ENCODE measurements around the gene STAB2.

Gene STAB2

DNA sequence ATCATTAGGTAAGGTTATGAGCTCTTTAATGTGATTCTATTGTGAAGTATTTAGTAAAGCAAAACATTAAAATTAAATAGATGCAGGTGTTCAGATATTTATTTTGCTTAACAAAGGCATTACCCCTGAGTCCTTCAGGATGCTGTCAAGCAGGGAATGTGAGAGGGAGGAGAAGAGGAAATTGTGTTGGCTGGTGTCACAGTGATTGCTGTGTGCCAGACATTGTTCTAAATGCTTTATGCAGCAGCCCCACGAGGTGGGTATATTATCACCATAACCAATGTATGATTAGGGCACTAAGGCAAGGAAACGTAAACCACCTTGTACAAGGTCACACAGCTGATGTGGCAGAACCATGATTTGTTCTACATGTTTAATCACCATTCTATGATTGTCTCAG lies 80.1 kb downstream of the STAB2 start:
- no peak overlapping the region for H3K9ac ChIP-seq (ENCODE audit: insufficient read length)
- no peak overlapping the region for H3K27ac ChIP-seq
- no peaks in the 10 kb centered on the region for H3K9me3 ChIP-seq (ENCODE audit: low read depth, low read length)
- no peak overlapping the region for H3K4me3 ChIP-seq
- TF ChIP-seq FOXP2 (optimal IDR thresholded peaks at IDR 0.05; ENCODE audit: control extremely low read depth, extremely low read length, insufficient read depth) (no peak), POLR2AphosphoS5 (IDR thresholded peaks at IDR 0.05; ENCODE audit: borderline replicate concordance, low read depth, low read length) (no peak), EZH2 (IDR thresholded peaks at IDR 0.05) (no peak)
- H3K36me3 ChIP-seq (ENCODE audit: insufficient read depth, low read length) = no peaks in the 10 kb centered on the region
- DNase-seq (ENCODE audit: low read depth, low spot score) = no peak

DNA sequence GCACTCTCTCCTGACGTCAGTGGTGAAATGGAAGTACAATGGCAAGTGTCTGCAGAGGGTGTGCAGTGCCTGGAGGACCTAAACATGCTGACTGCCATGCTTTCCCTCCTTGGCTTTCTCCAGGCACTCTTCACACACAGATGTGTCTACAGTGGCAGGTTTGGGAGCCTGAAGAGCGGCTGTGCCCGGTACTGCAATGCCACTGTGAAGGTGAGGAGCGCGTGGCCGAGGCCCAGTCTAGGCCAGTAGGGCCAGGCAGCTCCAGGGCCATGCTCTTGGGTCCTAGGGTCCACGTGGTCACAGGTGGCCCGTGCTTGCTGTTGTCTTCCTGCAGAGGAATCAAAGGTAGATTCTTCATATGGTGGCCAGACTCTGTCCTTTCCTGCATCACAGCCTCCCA lies 81.4 kb downstream of the STAB2 start:
- H3K36me3 ChIP-seq (ENCODE audit: insufficient read depth, low read length) = no peaks in the 10 kb centered on the region
- TF ChIP-seq FOXP2 (optimal IDR thresholded peaks at IDR 0.05; ENCODE audit: control extremely low read depth, extremely low read length, insufficient read depth) (no peak), EZH2 (IDR thresholded peaks at IDR 0.05) (no peak), POLR2AphosphoS5 (IDR thresholded peaks at IDR 0.05; ENCODE audit: borderline replicate concordance, low read depth, low read length) (no peak)
- H3K9me3 ChIP-seq (ENCODE audit: low read depth, low read length) = no peaks in the 10 kb centered on the region
- H3K9ac ChIP-seq (ENCODE audit: insufficient read length) = no peak overlapping the region
- no peak overlapping the region for H3K4me3 ChIP-seq
- no peak overlapping the region for H3K27ac ChIP-seq
- no peak for DNase-seq (ENCODE audit: low read depth, low spot score)

DNA sequence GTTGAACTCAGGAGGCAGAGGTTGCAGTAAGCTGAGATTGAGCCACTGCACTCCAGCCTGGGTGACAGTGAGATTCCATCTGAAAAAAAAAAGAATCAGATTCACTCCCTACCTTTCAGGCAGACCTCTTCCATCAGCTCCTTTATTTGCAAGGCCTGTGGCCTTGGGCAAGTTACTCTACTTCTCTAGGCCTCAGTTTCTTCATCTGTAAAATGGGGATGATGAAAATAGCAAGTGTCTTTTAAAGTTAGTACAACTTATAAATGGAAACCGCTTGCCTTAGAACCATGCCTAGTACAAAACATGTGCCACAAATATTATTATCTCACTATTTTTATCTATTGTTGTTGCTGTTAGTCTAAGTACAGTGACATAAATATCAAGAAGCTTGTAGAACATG lies 84.3 kb downstream of the STAB2 start:
- H3K9ac ChIP-seq (ENCODE audit: insufficient read length) = no peak overlapping the region
- H3K27ac ChIP-seq = no peak overlapping the region
- no peak for TF ChIP-seq POLR2AphosphoS5 (IDR thresholded peaks at IDR 0.05; ENCODE audit: borderline replicate concordance, low read depth, low read length)
- no peak for TF ChIP-seq FOXP2 (optimal IDR thresholded peaks at IDR 0.05; ENCODE audit: control extremely low read depth, extremely low read length, insufficient read depth)
- no peak for TF ChIP-seq EZH2 (IDR thresholded peaks at IDR 0.05)

DNA sequence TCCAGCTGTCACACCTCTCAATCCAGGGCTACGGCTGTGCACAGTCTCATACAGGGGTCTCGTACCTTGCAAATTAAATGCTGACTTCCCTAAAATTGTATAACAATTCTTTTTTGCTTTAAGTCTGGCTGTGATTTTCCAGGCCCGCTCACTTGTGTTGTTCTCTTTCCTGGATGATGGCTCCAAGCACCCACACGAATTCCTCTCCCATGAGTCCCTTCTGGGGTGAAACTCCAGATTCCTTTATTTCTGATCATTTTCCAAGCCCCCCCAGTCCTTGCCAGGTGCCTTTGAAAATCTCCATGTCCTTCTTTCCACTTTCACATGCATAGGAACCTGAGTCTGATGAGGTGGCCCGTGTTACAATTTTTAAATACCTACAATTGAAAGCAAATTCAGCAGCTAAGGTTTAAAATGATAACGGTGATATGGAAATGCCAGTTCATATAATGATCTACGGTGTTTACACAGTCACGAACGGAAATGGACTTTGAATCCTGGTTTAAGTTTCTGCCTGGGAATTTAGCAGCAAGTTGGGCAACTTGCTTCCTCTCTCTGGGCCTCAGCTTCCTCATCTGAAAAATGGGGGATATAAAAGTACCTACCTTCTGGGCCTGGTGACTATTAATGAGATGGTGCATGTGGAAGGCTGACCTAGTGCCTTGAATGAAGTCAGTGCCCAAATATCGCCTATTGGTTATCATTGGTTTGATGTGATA lies 85.5 kb downstream of the STAB2 start:
- Histone ChIP-seq H3K9me3 (ENCODE audit: low read depth, low read length) (no peaks in the 10 kb centered on the region), H3K36me3 (ENCODE audit: insufficient read depth, low read length) (no peaks in the 10 kb centered on the region), H3K27ac (no peak overlapping the region), H3K9ac (ENCODE audit: insufficient read length) (no peak overlapping the region), H3K4me3 (no peak overlapping the region)
- no peak for TF ChIP-seq EZH2 (IDR thresholded peaks at IDR 0.05)
- no peak for TF ChIP-seq POLR2AphosphoS5 (IDR thresholded peaks at IDR 0.05; ENCODE audit: borderline replicate concordance, low read depth, low read length)
- no peak for TF ChIP-seq FOXP2 (optimal IDR thresholded peaks at IDR 0.05; ENCODE audit: control extremely low read depth, extremely low read length, insufficient read depth)
- no peak for DNase-seq (ENCODE audit: low read depth, low spot score)

More for the DNA sequence above, 84.3 kb downstream of the STAB2 start:
- H3K4me3 ChIP-seq = no peak overlapping the region
- no peaks in the 10 kb centered on the region for H3K36me3 ChIP-seq (ENCODE audit: insufficient read depth, low read length)
- DNase-seq (ENCODE audit: low read depth, low spot score) = no peak
- H3K9me3 ChIP-seq (ENCODE audit: low read depth, low read length) = no peaks in the 10 kb centered on the region

DNA sequence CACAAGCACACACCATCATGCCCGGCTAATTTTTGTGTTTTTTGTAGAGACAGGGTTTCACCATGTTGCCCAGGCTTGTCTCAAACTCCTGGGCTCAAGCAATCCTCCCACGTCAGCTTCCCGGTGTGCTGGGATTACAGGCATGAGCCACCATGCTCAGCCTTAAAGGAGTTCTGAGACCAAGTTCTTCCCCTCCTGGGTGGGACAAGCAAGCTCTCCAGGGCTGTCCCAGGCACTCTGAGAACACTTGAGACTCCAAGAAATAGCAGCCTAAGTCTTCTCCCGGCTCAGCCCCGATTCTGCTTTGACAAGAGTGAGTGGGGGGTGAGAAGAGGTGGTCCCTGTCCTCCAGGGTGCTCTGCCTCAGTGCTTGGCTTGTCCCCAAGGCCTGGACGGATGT lies 86.4 kb downstream of the STAB2 start:
- TF ChIP-seq POLR2AphosphoS5 (IDR thresholded peaks at IDR 0.05; ENCODE audit: borderline replicate concordance, low read depth, low read length) = no peak
- TF ChIP-seq FOXP2 (optimal IDR thresholded peaks at IDR 0.05; ENCODE audit: control extremely low read depth, extremely low read length, insufficient read depth) = no peak
- no peak for TF ChIP-seq EZH2 (IDR thresholded peaks at IDR 0.05)
- DNase-seq (ENCODE audit: low read depth, low spot score) = no peak
- no peak overlapping the region for H3K4me3 ChIP-seq
- no peak overlapping the region for H3K27ac ChIP-seq
- H3K36me3 ChIP-seq (ENCODE audit: insufficient read depth, low read length) = no peaks in the 10 kb centered on the region
- no peaks in the 10 kb centered on the region for H3K9me3 ChIP-seq (ENCODE audit: low read depth, low read length)
- no peak overlapping the region for H3K9ac ChIP-seq (ENCODE audit: insufficient read length)

DNA sequence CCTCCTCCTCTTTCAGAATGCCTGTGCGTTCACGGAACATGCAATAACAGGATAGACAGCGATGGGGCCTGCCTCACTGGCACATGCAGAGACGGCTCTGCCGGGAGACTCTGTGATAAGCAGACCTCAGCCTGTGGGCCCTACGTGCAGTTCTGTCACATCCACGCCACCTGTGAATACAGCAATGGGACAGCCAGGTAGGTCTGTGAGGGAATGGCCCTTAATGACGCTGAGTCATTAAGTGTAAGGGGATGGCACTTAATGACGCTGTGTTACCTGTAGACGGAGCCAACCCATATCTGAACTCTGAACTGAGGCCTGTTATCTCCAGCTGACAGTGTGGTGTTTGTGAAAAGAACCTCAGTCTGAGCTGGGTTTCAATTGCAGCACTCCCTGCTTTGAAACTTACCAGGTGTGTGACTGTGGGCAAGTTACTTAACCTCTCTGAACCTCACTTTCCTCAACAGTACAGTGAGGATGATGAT lies 86.9 kb downstream of the STAB2 start:
- no peaks in the 10 kb centered on the region for H3K9me3 ChIP-seq (ENCODE audit: low read depth, low read length)
- TF ChIP-seq POLR2AphosphoS5 (IDR thresholded peaks at IDR 0.05; ENCODE audit: borderline replicate concordance, low read depth, low read length) (no peak), EZH2 (IDR thresholded peaks at IDR 0.05) (no peak), FOXP2 (optimal IDR thresholded peaks at IDR 0.05; ENCODE audit: control extremely low read depth, extremely low read length, insufficient read depth) (no peak)
- H3K4me3 ChIP-seq = no peak overlapping the region
- H3K9ac ChIP-seq (ENCODE audit: insufficient read length) = no peak overlapping the region
- DNase-seq (ENCODE audit: low read depth, low spot score) = no peak
- no peak overlapping the region for H3K27ac ChIP-seq
- H3K36me3 ChIP-seq (ENCODE audit: insufficient read depth, low read length) = no peaks in the 10 kb centered on the region

DNA sequence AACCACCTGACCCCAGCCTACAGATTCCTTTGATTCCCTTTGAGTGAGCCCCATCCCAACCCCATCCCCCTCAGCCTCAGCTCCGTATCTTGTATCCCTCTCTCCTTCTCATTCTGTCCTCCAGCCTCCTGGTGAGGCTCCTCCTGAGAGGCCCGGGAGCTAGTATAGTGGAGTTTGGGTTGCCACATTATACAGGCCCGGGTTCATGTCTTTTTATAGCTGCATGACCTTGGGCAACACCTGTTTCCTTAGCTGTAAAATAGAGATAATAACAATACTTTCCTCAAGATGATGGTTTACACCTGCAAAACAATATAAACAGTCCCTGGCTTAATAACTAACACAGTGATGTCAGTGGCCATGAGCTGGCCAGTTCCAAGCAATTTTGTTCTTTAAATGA lies 89.8 kb downstream of the STAB2 start:
- no peak for TF ChIP-seq POLR2AphosphoS5 (IDR thresholded peaks at IDR 0.05; ENCODE audit: borderline replicate concordance, low read depth, low read length)
- TF ChIP-seq FOXP2 (optimal IDR thresholded peaks at IDR 0.05; ENCODE audit: control extremely low read depth, extremely low read length, insufficient read depth) = no peak
- no peak for TF ChIP-seq EZH2 (IDR thresholded peaks at IDR 0.05)
- H3K27ac ChIP-seq = no peak overlapping the region
- no peak overlapping the region for H3K9ac ChIP-seq (ENCODE audit: insufficient read length)
- H3K36me3 ChIP-seq (ENCODE audit: insufficient read depth, low read length) = no peaks in the 10 kb centered on the region
- no peaks in the 10 kb centered on the region for H3K9me3 ChIP-seq (ENCODE audit: low read depth, low read length)
- H3K4me3 ChIP-seq = no peak overlapping the region
- DNase-seq (ENCODE audit: low read depth, low spot score) = no peak

DNA sequence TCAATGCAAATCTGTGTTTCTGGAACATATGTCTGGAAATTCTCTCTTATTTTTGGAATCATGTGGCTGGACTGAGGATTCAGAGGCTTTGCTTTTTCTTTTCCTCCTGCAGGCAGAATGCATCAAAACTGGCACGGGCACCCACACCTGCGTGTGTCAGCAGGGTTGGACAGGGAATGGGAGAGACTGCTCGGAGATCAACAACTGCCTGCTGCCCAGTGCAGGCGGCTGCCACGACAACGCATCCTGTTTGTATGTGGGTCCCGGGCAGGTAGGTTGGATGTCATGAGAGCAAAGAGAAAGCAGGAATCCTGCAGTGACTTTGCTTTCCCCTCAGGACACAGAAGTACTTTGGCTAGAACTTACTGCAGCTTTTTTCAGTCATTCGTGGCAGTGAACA lies 90.3 kb downstream of the STAB2 start:
- no peak overlapping the region for H3K4me3 ChIP-seq
- no peak overlapping the region for H3K9ac ChIP-seq (ENCODE audit: insufficient read length)
- no peaks in the 10 kb centered on the region for H3K36me3 ChIP-seq (ENCODE audit: insufficient read depth, low read length)
- TF ChIP-seq POLR2AphosphoS5 (IDR thresholded peaks at IDR 0.05; ENCODE audit: borderline replicate concordance, low read depth, low read length) (no peak), EZH2 (IDR thresholded peaks at IDR 0.05) (no peak), FOXP2 (optimal IDR thresholded peaks at IDR 0.05; ENCODE audit: control extremely low read depth, extremely low read length, insufficient read depth) (no peak)
- H3K9me3 ChIP-seq (ENCODE audit: low read depth, low read length) = no peaks in the 10 kb centered on the region
- H3K27ac ChIP-seq = no peak overlapping the region
- DNase-seq (ENCODE audit: low read depth, low spot score) = no peak

DNA sequence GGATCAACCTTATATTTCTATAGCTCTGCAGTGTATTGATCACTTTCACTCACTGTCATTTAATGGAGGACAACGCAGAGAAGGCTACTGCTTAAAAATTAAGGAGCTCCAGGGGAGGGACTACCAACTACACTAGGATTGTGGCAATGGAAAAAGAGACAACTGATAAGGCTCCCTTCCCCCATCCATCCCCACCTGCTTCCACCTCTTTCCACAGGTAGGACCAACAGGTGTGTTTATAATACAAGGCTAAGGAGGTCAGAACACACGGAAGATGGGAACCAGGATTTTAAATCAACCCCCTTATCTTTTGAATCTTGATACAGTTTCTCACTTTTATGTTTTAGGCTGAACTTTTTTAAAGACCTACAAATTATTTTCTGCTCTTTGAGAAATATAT lies 90.8 kb downstream of the STAB2 start:
- no peak overlapping the region for H3K9ac ChIP-seq (ENCODE audit: insufficient read length)
- H3K36me3 ChIP-seq (ENCODE audit: insufficient read depth, low read length) = no peaks in the 10 kb centered on the region
- no peak overlapping the region for H3K27ac ChIP-seq
- H3K9me3 ChIP-seq (ENCODE audit: low read depth, low read length) = no peaks in the 10 kb centered on the region
- DNase-seq (ENCODE audit: low read depth, low spot score) = no peak
- H3K4me3 ChIP-seq = no peak overlapping the region
- TF ChIP-seq EZH2 (IDR thresholded peaks at IDR 0.05) = no peak
